ENCODE results near the gene MROH7.

DNA sequence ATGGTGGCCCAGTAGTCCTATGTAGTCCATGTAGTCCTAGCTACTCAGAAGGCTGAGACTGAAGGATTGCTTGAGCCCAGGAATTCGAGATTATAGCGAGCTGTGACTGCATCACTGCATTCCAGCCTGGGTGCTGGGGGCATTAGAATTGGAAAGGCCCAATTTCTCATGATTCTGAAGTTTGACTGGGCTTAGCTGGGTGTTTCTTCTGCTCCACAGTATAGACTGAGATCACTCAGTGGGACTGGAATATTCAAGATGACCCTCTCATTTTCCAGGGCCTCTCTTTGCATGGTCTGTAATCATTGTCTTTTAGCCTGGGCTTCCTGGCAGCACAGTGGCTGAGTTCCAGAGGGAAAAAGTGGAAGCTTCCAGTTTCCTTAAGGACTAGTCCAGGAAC is 26.2 kb downstream of the MROH7 start:
- TF ChIP-seq NFE2L1 (CRISPR knock-in tag; IDR thresholded peaks at IDR 0.05) (no peak), FOXJ3 (CRISPR knock-in tag; IDR thresholded peaks at IDR 0.05; ENCODE audit: borderline replicate concordance) (no peak), E2F4 (CRISPR knock-in tag; IDR thresholded peaks at IDR 0.05; ENCODE audit: borderline replicate concordance, low read depth) (no peak), CTCF (IDR thresholded peaks at IDR 0.05) (no peak), ZNF232 (CRISPR knock-in tag; IDR thresholded peaks at IDR 0.05) (no peak), ESRRA (CRISPR knock-in tag; IDR thresholded peaks at IDR 0.05; ENCODE audit: borderline replicate concordance) (no peak), IRF2 (CRISPR knock-in tag; IDR thresholded peaks at IDR 0.05; ENCODE audit: borderline replicate concordance, low read depth) (no peak), CBFB (CRISPR knock-in tag; IDR thresholded peaks at IDR 0.05; ENCODE audit: low read depth) (no peak)
- TF ChIP-seq, protein P1, sequence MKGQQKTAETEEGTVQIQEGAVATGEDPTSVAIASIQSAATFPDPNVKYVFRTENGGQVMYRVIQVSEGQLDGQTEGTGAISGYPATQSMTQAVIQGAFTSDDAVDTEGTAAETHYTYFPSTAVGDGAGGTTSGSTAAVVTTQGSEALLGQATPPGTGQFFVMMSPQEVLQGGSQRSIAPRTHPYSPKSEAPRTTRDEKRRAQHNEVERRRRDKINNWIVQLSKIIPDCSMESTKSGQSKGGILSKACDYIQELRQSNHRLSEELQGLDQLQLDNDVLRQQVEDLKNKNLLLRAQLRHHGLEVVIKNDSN (CRISPR knock-in tag; IDR thresholded peaks at IDR 0.05): no peak
- TF ChIP-seq, protein P2, sequence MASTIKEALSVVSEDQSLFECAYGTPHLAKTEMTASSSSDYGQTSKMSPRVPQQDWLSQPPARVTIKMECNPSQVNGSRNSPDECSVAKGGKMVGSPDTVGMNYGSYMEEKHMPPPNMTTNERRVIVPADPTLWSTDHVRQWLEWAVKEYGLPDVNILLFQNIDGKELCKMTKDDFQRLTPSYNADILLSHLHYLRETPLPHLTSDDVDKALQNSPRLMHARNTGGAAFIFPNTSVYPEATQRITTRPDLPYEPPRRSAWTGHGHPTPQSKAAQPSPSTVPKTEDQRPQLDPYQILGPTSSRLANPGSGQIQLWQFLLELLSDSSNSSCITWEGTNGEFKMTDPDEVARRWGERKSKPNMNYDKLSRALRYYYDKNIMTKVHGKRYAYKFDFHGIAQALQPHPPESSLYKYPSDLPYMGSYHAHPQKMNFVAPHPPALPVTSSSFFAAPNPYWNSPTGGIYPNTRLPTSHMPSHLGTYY (CRISPR knock-in tag; IDR thresholded peaks at IDR 0.05): no peak
- TF ChIP-seq, protein P3, sequence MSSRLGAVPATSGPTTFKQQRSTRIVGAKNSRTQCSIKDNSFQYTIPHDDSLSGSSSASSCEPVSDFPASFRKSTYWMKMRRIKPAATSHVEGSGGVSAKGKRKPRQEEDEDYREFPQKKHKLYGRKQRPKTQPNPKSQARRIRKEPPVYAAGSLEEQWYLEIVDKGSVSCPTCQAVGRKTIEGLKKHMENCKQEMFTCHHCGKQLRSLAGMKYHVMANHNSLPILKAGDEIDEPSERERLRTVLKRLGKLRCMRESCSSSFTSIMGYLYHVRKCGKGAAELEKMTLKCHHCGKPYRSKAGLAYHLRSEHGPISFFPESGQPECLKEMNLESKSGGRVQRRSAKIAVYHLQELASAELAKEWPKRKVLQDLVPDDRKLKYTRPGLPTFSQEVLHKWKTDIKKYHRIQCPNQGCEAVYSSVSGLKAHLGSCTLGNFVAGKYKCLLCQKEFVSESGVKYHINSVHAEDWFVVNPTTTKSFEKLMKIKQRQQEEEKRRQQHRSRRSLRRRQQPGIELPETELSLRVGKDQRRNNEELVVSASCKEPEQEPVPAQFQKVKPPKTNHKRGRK (CRISPR knock-in tag; IDR thresholded peaks at IDR 0.05; ENCODE audit: borderline replicate concordance): no peak

All from WTC11 (cell line).